HG03175 (cell line): ENCODE data around the gene VSTM2A.
"Not testable (repeated sequence)": the region's sequence is repeated elsewhere in the genome, so short reads cannot be mapped to it uniquely, and the experiment has no call there.

Source experiments
- ATAC-seq: cut with Tn5 transposase; IDR thresholded peaks from one replicate; pipeline ENCODE4 v1.9.1; 2021; ENCODE audit warnings: mild to moderate bottlenecking, moderate library complexity; ENCODE audit not compliant: unreplicated experiment

VSTM2A gene, protein sequence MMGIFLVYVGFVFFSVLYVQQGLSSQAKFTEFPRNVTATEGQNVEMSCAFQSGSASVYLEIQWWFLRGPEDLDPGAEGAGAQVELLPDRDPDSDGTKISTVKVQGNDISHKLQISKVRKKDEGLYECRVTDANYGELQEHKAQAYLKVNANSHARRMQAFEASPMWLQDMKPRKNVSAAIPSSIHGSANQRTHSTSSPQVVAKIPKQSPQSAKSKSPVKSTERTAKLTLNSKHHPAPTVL

DNA sequence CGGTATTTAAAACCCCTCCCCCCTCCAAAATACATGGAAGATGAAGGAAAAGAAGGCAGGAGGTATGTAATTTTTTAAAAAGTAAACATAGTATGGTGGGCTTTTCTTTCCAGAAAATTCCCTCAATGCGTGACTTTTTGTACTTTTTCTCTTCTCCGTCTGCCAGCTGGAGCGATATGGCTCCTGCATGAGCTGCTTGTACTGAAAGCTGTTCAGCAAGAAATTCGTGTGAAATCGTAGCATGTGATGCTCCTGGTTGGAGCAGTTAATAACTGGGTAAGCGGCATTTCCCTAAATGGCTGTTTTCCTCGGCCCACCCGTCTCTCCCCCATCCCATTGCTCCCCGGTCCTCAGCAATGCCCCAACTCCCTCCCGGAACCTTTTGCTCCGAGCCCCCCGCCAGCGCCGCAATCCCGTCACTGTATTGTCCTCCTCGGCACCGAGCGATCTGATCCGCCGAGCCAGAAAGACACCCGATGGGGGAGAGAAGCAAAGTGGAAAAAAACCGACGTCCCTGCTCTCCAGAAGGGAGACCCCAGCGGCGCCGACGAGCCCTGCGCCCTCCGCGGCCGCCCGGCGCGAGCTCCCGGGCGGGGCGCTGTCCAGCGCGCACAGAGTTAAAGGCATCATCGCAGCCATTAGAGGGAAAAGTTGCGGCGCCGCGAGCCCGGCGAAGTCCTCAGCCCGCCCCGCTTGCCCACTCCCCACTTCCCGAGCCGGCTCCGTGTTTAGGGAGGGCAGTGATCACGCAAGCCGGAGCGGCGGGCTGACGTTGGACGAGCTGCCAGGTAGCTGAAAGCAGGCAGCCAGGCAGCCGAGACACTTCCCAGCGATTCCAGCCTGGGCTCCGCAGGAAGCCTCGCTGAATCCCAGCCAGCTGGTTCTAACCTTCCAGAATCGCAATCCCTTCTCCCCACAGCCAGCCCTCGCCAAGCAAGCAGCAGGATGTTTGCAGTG lies at the start of gene VSTM2A:
Gene VSTM2A, plus strand, starts transcription at position 707 of the 957 bp plus-strand sequence. CDS start 356 bp downstream, outside the sequence.
- ATAC-seq: no peak

DNA sequence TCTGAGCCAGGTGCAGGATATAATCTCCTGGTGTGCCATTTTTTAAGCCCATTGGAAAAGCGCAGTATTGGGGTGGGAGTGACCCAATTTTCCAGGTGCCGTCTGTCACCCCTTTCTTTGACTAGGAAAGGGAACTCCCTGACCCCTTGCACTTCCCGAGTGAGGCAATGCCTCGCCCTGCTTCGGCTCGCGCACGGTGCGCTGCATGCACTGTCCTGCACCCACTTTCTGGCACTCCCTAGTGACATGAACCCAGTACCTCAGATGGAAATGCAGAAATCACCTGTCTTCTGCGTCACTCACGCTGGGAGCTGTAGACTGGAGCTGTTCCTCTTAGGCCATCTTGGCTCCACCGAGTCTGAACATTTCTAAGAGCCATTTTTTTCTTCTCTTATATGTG lies 37.6 kb upstream of the VSTM2A start:
- ATAC-seq: not testable (repeated sequence)

DNA sequence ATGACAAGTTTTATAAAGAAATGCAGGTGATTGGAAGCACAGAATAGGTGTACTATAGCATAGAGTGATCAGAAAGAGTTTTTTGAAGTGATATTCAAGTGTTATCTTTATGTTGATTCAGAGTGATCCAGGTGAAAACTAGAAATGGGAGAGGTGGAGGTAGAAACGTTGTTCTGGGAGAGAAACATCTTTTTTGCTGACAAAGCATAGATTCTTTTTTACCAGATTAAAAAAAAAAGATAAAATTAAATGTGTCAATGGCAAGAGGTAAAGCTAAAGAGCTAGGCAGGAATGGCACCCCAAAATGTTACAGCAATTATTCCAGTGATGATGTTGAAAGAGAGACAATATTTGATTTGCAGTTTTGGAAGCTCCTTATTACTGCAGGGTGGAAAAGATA lies 12.6 kb upstream of the VSTM2A start:
- no peak for ATAC-seq

DNA sequence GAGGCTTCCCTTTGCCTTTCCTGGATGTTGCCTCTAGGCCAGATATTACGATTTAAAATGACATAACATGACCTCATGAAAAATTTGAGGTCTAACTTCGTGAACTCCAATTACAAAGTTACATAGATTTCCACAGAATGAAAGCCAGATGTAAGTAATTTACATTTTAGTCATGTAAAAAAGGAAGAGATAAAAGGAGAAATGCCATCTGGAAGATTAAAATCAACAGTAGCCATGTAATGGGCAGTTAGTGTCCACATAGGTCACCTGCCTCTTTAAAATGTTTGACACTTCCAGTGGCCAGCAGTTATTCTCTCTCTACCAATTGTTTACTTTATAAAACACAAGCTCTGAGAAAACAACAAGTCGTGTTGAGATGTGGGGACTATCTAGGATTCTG lies 4.1 kb upstream of the VSTM2A start:
- ATAC-seq: no peak

DNA sequence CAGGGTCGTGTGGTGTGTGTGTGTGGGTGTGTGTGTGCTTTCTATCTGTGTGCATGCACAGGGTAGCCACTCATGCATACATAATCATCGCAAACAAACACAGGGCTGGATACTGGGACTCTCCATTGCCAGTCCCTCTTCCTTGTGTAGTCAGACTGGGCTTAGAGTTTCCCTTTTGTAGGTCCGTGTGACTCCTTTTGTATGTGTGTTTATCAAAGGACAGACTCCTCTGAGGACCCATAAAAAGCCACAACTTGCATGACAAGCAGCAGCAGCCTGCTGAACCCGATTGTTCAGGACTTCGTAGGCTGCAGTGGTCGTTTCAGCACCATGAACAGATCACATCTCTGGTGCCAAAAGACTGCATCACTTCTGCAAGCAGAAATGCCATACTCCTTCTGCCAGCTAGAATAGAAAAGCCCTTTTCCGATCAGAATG lies 895 bp downstream of the VSTM2A start:
- ATAC-seq: no peak

DNA sequence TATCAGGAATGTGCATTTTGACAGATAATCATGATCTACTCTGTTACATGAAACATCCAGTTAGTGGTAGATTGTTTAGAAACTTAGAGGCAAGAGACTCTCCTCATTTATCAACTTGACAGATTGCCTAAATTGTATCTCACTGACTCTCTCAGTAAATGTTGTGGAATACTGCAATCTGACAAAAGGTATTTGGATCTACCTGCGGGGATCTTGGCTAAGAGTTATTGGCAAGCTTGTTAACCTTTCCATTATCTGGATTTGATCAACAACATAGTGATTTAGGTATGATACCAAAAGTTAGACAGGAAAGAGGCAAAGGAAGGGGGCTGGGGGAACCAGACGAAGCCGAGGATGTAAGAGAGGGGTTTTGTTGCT lies 2.0 kb downstream of the VSTM2A start:
- ATAC-seq: no peak

DNA sequence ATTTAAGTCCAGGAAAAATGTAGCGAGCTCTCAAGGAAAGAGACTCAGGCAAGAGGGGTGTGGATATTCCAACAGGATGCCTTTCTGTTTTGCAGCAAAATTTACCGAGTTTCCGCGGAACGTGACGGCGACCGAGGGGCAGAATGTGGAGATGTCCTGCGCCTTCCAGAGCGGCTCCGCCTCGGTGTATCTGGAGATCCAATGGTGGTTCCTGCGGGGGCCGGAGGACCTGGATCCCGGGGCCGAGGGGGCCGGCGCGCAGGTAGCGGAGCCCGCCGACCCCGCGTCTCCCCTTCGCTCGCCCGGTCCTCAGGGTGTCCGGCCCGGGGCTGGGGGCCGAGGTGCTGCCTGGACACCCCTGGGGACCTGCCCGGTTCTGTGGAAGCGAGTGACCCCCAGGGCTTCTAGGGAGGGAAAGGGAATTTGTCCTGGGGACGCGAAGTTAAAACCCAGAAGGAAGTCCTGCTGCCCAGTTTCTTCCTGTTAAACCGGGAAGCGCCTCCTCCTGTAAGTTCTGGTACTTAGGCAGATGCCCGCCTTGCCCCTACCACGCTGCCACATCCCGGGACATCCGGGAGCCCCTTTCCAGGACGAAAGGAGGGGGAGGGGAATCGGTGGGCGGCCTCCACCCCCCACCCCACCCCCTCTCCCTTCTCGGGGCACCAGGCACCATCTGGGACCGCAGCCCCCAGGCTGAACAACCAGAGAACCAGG lies 2.5 kb downstream of the VSTM2A start:
- ATAC-seq: no peak

DNA sequence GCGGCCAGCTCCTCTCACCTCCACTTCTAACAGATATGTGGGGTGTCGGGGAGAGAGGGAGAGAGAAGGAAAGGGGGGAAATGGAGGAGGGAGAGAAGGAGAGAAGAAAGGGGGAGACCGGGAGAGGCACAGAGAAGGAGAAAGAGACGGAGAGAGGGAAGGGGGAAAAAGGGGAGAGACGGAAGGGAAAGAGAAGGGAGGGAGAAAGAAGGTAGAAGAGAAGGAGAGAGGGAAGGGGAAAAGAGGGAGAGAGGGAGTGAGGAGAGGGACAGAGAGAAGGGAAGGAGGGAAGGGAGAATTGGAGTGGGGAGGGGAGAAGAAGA lies 3.0 kb downstream of the VSTM2A start:
- no peak for ATAC-seq

DNA sequence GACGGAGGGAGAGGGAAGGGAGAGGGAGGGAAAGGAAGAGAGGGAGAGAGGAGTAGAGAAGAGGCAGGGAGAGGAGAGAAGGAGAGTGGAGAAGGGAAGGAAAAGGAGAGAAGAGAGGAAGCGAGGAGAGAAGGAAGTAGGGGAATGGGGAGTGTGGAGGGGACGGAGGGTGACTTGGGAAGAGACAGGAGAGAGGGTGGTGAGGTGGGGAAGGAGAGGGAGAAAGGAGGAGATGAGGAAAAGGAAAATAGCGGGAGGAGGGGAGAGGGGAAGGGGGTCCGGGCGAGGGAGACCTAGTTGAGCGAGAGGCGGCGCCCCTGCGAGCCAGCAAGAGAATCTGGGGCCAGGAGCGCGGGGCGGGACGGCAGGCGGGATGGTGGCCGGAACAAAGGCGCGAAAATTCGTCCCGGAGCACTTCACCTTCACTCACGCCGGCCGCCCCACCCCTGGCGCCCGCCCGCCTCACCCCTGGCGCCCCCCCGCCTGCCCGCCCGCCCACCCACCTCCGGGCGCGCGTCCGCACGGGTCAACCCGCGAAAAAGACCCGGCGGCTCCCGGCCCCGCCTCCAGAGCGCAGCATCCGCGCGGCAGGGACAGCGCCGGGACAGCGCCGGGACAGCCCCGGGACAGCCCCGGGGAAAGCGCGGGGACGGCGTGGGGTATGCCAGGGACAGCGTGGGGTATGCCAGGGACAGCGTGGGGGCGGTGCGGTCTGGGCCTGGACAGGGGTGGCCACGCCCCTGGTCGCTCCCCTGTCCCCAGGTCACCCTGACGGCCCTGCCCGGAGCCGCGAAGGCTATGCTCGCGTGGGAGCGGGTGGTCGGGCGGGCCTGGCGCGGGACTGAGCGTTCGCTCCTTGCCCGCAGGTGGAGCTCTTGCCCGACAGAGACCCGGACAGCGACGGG lies 4.2 kb downstream of the VSTM2A start:
- no peak for ATAC-seq

DNA sequence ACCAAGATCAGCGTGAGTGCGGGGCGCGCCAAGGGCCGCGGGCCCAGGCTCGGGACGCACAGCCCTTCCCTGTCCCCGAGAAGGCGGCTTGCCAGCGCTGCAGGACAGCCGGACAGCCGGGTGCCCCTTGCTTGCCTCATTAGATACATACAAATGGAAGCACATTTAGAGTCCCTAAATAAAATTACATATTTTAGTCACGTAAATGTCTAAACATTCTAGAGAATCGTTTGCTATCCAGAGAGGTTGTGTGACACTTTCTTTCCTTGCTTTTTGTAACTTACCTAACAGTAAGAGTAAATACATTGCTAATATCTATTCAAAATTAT lies 4.8 kb downstream of the VSTM2A start:
- ATAC-seq: no peak

DNA sequence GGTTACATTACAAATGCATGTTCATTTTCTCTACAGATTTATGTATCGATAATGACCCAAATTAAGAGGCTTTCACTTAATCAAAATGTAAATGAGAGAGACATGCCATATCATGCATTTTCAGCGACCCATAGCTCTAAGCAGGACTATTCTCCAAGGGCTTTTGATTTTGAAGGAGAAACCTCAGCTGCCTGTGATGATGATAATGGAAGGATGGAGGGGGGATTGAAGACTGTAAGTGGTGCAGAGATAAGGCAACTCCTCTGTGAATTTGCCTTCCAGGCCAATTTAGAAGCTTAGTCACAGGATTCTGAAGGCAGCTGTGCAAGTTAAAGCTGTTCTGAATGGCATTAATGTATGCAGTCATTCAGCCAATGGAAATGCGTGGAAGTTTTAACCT lies 8.3 kb downstream of the VSTM2A start:
- ATAC-seq: no peak

DNA sequence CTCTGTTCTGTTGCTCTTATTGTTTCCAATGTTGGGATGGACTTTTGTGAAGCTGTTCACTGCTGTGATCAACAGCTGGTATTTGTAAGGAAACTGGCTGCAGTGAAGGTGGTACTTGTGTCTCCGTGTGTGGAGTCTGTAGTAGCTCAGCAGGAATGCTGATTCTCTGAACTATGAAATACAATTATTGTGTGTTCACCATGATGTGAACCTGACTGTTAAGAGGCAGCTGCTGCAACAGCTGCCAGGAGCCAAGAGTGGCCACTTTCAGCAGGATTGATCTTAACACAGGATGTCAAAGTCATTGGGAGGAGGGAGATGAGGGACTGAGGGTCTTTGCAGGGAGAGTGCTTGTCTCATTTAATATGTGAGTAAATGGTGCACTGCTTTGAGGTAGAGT lies 13.9 kb downstream of the VSTM2A start:
- no peak for ATAC-seq

DNA sequence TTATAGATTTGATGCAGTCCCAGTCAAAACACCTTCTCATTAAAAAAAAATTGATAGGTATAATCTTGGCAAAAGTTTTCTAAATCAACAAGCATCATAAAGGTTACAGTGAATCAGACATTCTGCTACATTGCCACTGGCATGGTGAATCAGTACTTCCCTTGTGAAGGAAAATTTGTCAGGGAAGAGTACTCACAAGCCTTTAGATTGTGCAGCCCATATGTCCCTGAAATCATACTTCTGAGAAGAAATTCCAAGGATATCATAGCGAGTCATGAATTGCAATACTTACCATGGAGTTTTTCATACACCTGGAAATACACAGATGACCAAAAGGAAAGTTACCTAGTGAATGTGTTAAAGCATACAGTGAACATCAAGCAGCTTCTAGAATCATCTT lies 17.2 kb downstream of the VSTM2A start:
- no peak for ATAC-seq

DNA sequence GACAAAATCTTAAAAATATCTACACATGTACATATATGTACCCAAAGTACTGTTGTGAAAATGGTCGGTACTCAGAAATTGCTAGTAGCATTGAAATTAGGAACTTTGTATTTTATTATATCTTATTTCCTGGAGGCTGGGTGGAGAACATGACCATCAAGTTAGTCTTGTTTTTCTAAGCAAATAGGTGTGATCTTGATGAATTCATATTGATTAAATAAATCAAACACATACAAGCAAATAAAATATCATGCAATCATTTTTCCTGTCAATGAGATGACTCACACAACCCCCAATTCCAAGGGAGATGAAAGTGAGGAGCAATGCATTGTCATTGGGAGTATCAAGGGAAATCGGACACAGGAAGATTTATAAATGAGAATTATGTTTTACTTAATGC lies 18.0 kb downstream of the VSTM2A start:
- ATAC-seq: no peak

DNA sequence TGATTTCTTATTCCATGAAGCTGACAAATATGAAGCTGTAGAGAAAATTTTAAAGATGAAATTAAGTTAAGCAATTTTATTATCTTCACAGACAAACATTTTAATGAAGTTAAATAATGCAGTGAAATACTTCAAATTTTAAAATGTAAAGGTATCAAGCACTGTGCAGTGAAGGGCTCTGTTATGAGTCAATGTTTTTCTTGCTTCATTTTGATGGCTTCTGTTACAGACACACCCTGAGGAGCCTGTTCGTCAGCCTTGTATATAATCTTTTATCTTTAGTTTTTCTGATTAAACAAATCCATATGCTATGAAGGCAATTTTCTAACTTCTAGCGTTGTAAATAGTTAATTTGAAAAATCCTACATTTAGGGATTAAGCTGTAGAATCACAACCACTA lies 18.5 kb downstream of the VSTM2A start:
- no peak for ATAC-seq

DNA sequence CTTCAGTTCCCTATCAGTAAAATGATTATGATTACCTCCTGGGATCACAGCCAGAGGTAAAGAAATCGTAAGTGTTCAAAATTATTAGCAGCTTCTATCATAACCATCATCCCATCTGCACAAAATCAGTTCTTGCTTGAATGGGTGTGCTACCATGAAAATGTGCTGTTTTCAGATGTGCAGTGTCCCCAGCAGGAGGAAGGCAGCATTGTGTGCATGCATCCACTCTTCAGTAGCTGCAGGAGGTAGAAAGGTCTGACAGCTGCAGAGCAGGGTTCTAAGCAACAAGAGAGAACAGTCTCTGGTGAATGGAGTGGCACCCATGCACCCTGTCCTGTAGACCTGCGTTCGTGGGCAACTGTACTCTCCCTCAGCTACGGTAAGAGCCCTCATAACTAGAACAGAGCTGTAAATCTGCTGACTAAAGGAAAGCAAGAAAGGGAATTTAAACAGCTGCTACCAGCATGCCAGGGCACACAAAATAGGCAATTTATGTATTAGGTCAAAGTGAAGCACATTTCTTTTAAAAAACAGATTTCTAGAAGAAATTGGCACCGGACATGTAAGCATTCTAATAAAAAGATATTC lies 21.2 kb downstream of the VSTM2A start:
- no peak for ATAC-seq

DNA sequence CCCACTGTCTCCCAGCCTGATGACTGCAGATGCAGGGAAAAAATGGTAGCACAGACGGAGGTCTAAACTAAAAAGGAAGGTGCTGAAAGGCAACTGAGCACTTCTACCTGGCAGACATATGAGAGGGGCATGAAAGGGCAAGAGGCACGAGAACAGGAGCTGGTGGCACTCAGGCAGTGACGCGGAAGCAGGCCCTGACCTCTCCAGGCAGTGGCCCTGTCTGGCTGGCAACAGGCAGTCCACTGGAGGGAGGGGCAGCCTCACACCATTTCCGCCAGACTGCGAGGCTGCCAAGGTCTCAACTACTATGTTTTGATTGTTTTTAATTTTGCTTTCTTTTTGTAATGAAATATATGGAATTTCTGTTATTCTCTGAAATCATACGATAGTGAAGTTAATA lies 23.3 kb downstream of the VSTM2A start:
- ATAC-seq: no peak

DNA sequence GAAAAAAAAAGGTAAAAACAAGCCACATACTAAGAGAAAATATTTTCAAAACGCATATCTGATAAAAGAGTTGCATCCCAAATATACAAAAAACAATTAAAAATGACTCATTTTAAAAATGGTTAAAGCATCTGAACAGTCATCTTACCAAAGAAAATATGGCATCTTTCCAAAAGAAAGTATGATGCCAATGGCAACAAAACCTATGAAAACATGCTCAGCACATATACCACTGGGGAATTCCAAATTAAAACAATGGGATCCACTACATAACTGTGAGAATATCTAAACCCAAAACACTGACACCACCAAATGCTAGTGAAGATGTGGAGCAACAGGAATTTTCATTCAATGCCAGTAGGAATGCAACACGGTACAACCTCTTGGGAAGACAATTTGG lies 39.3 kb downstream of the VSTM2A start:
- no peak for ATAC-seq

DNA sequence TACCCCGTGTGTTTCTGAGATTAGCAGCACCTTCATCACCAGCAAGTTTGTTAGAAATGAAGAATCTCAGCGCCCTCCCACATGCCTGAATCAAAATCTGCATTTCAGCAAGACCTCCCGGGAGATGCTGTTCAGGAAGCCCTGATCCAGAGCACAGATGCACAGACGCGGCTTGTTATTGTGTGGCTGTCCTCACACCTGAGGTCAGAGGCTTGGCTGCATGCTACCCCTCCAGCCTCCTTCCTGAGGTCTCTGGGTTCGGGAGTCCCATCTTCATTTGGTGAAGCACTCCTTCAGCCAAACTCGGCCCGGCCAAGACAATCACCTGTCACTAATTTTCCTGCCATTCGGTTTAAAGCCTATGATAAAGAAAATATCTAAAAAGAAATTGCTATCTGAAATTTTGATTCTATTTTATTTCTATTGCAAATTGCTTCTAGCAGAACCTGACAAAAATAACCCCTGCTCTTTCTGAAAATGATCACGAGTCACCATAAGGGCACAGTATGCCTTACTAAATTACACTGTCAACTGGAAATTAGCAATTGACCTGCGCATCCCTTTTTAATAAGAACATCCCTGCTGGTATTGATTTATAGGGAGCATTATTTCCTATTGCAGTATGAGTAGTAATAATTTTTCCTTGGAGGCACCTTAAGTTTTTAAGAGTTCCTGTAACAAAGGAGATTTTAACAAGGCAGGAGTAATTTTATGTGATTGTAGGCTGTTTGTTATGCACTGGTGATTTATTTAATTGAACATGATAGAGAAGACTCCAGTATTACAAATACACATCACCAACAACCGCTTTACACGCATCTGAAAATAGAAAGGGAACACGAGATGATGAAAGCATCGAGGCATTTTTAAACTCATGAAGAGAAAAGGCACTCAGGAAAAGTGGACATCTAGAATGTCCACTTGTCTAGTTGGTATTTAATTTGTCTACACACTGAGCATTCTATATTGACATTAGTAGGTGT lies 49.5 kb downstream of the VSTM2A start:
- ATAC-seq: no peak
